Measurements from ENCODE around the gene TBC1D30. TPM values are rescaled to one million over a fixed set of nuclear protein-coding genes. Genes with fewer than 3 reads are reported as not detected.
A peak's percentile ranks its signal among the peaks of the same experiment; 100 is the strongest.
"Not testable (repeated sequence)": the region's sequence is repeated elsewhere in the genome, so short reads cannot be mapped to it uniquely, and the experiment has no call there.

TBC1D30 gene, protein sequence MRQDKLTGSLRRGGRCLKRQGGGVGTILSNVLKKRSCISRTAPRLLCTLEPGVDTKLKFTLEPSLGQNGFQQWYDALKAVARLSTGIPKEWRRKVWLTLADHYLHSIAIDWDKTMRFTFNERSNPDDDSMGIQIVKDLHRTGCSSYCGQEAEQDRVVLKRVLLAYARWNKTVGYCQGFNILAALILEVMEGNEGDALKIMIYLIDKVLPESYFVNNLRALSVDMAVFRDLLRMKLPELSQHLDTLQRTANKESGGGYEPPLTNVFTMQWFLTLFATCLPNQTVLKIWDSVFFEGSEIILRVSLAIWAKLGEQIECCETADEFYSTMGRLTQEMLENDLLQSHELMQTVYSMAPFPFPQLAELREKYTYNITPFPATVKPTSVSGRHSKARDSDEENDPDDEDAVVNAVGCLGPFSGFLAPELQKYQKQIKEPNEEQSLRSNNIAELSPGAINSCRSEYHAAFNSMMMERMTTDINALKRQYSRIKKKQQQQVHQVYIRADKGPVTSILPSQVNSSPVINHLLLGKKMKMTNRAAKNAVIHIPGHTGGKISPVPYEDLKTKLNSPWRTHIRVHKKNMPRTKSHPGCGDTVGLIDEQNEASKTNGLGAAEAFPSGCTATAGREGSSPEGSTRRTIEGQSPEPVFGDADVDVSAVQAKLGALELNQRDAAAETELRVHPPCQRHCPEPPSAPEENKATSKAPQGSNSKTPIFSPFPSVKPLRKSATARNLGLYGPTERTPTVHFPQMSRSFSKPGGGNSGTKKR
- total RNA-seq (2014; rRNA removed; shearing (Covaris generic)), result 0.66 and 1.5 TPM in 2 replicates

- no peak for DNase-seq (ENCODE audit: low spot score)
These were observed at the start of gene TBC1D30 for GRCh38 chr12:64824500-64825142. TSS of gene TBC1D30 (plus strand) at chr12:64824647. CDS start at chr12:64824880, 233 bp downstream.

DNA sequence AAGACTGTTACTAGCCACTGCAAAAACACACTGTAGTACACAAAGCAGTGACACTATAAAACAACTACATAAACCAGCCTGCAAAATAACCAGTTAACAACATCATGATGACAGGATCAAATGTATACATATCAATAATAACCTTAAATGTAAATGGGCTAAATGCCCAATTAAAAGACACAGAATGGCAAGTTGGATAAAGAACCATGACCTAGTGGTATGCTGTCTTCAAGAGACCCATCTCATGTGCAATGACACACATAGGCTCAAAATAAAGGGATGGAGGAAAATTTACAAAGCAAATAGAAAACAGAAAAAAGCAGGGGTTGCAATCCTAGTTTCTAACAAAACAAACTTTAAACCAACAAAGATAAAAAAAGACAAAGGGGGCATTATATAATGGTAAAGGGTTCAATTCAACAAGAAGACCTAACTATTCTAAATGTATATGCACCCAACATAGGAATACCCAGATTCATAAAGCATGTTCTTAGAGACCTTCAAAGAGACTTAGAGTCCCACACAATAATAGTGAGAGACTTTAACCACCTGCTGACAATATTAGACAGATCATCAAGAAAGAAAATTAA lies 49.2 kb upstream of the TBC1D30 start:
- not testable (repeated sequence) for DNase-seq (ENCODE audit: low spot score)

GRCh38 chr12:64779354-64779974 lies 45.0 kb upstream of the TBC1D30 start:
- no peak for DNase-seq (ENCODE audit: low spot score)

GRCh38 chr12:64780132-64780530 lies 44.3 kb upstream of the TBC1D30 start:
- DNase-seq (ENCODE audit: low spot score), result no peak

- no peak for DNase-seq (ENCODE audit: low spot score)
These were observed 43.7 kb upstream of the TBC1D30 start for GRCh38 chr12:64780531-64781279.

GRCh38 chr12:64781280-64782190 lies 42.9 kb upstream of the TBC1D30 start:
- DNase-seq (ENCODE audit: low spot score), result no peak

- DNase-seq (ENCODE audit: low spot score), result no peak
These were observed 42.1 kb upstream of the TBC1D30 start for GRCh38 chr12:64782191-64782876.

DNA sequence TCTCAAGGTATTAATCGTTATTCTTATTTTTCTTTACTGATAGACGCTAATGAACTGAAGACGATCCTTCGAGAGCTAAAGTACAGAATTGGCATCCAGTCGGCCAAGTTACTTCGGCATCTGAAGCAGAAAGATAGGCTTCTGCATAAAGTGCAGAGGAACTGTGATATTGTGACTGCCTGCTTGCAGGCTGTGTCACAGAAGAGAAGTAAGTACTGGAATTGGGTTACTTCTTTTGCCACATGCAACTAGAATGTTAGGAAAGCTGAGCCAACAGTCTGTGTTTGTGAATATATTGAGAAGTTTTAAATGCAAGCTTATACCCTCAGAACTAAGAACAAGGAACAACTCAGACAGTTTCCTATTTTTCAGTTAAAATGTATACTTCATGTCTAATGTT lies 38.6 kb upstream of the TBC1D30 start:
- no peak for DNase-seq (ENCODE audit: low spot score)

DNA sequence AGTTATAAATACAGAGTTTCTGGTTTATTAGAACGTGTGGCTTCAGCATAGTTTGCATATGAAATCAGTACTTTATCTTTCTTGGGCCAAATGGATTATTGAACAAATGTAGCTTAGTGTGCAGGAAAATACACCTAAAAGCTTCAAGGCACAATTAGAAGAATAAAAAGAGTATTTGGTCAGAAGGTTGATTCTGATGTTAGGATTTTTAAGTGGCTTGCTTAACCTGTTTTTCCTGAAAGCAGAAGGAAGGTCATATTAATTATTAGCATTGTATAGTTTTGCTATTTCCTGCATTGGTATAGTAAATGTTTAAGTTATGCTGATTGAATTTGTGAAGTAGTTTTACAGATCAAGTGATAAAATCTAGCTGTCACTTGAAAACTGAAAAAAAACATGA lies 34.3 kb upstream of the TBC1D30 start:
- DNase-seq (ENCODE audit: low spot score), result no peak

DNA sequence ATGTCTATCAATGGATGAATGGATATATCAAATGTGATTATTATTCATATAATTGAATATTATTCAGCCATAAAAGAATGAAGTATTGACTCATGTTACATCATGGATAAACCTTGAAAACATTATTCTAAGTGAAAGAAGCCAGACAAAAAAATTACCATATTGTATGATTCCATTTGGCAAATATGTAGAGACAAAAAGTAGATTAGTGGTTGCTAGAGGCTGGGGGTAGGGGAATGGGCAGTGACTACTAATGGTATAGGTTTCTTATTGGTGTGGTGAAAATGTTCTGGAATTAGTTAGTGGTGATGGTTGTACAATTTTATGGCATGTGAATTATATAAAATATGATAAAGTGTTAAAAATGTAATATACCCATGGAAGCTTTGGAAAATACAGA lies 33.4 kb upstream of the TBC1D30 start:
- no peak for DNase-seq (ENCODE audit: low spot score)

- no peak for DNase-seq (ENCODE audit: low spot score)
These were observed 32.3 kb upstream of the TBC1D30 start for GRCh38 chr12:64792128-64792527.

DNA sequence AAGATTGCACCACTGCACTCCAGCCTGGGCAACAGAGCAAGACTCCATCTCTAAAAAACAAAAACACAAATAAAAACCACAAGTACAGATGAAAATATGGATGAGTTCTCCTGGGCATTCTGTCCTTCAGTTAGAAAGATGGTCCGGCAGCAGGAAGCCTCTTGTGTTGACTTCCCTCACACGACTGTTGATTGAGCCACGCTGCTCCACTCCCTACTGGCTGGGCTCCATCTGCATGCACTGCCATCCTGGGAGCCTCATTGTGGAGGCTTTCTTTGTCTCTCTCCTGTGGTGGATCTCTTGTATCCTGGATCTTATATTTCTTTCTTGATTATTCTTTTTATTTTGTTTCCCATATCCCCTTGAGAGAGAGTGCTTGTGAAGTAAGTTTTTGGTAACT lies 30.8 kb upstream of the TBC1D30 start:
- DNase-seq (ENCODE audit: low spot score), result no peak

GRCh38 chr12:64794305-64794704 lies 30.1 kb upstream of the TBC1D30 start:
- no peak for DNase-seq (ENCODE audit: low spot score)

DNA sequence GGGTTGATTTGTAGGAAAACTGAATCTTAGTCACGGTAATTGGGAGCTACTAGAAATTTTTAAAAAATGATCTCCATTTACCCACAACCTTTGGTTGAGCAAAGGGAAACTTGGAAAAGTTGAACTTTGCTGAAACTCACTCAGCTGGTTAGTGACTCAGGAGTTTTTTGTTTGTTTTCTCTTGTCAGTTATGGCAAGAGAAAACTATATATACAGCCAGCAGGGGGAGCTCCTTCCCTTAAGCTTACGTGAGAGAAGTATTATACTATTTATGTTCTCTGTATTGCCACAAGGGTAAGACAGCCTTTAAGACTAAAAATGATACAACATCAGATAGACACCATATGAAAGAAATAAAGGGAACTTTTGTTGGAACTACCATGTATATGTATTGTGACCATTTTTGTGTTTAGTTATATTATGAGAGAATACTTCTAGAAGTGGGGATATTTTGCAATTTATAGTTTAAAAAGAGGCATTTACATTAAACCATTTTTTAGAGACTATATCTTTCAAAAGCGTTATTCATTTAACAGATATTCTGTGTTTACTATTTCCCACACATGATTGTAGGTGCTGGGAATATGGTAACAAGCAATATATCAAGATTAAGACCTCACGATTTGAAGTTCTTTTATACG lies 28.1 kb upstream of the TBC1D30 start:
- peak; percentile 90 for DNase-seq (ENCODE audit: low spot score)

DNA sequence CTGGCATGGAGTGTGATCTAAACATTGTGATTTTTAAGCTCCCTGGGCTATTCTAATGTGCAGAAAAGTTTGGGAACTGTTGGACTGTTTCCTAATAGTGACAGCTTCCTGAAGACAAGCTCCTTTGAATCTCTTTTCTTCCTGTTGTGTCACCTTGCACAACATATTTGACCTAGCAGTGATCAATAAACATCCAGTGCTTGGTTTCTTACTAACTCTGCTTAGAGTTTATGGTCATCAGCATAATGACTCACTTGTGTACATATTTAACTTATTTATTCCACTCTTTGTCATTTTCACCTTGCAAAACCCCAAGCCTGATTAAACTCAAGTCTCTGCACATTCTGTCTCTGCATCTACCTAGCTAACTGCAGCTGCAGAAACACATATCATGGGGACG lies 27.3 kb upstream of the TBC1D30 start:
- no peak for DNase-seq (ENCODE audit: low spot score)

DNA sequence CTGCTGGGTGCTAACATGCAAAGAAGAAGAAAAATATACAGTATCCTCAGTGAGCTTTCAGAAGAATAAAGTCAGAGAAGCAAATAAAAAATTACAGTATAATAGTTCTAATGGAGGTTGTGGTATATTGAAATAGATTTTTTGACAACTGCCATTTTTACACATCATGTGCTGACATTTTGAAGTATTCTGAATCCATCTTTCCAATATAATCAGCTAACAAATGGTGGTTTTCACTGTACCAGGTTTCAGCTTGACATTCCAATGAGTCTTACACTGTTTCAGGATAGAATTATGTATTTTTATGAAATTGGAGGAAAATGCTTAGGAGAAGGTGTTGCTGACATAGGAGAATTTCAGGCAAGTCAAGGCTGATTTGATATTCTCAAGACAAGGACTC lies 26.3 kb upstream of the TBC1D30 start:
- DNase-seq (ENCODE audit: low spot score), result no peak

DNA sequence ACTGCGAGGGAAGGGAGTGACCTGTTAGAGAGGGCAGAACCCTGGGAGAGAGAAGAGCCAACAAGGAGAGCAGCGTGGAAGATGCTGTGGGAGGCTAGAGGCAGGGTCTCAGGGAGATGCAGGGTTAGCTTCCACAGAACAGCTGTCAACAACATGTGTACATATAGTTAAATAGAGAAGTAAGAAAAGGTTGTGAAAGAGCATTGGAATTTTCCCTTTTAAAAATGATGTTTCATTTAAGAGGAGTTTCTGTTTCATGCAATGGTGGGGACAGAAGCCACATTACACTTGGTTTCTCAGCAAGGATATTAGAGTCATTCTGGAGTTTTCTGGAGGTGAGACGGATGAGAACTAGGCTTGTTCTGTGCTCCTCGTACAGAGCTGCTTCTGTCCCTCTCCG lies 23.8 kb upstream of the TBC1D30 start:
- DNase-seq (ENCODE audit: low spot score), result no peak

DNA sequence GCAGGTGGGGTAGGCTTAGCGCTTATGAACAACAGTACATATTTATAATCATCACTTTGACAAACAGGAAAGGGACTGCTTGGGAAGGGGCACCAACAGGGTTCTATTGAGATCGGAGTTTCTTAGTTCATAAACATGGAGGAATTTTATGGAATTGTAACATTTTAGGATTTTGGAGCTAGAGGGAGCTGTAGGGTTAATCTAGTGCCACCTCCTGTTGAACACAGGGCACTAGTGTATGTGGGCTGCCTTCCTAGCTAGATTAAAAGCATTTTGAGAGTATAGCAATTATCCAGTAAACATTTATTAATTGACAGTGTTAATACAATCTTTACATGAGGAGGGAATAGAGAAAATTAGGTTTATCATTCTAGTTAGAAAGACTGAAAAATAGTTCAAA lies 23.1 kb upstream of the TBC1D30 start:
- peak; percentile 22 for DNase-seq (ENCODE audit: low spot score)

Data from H4 (cell line).